Spleen (tissue), 7 donors: ENCODE results near the gene UBE2N.

ENCODE experiments used
- POLR2A ChIP-seq, 3 donors: fragments of 450-650 bp; IDR thresholded peaks; one replicate each; pipeline ENCODE4 v1.5.1; 2017; ENCODE audit warnings: antibody characterized with exemption in 3 of 3, mild to moderate bottlenecking in 1 of 3
- TF ChIP-seq, protein P1 (sequence below), 11 experiments: fragments of 200-600 bp in 7 of 11; fragments of 450-650 bp in 4 of 11; sonication (generic) in 4 of 11; IDR thresholded peaks in 8 of 11; conservative IDR thresholded peaks in 3 of 11; 1 replicate in 7 of 11; 2 replicates in 4 of 11; pipeline versions ENCODE4 v1.4.0 to v1.8.0; 2016 to 2021; ENCODE audit warnings: antibody characterized with exemption in 11 of 11, inconsistent platforms in 4 of 11, mild to moderate bottlenecking in 1 of 11
- donor health status: DM: no; HTN: no; CAD: no; lungs with moderate emphysema.
- donor health status: DM: no; HTN: no; CAD: no.
- donor health status: DM: no; HTN: no; CAD: no.

DNA sequence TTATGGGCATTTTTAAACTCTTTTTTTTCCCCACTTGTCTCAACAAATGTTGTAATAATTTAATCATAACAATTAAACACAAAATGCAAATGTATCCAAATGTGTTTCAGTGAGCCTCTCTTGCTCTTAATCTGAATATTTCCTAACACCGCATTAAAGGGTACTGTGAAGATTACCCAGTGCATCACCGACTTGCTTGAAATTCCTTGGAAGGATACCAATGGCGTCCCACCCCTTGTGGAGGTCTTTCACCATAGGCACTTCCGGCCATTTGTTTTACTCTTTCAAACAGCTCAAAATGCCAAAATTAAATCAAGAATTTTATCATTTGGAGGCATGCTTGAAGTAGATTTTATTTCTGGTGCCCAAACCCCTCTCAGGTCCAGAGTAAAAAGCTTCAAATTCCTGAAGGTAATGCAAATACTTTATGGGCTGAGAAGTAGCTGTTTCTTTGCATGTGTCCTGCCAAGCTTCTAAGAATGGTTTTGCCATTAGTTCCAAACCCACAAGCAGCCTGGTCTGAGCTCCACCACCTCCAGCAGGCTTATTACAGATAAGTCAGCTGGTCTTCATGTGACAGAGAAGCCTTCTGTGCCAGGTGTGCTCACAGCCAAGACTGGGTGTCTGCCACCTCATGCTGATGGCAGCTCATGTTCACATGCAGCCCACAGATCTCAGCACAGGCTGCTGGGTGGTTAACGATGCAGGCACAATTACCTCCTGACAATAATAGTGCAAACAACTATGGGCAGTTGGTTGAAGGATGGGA lies 80.4 kb downstream of the UBE2N start:
- TF ChIP-seq POLR2A (IDR thresholded peaks at IDR 0.05) = no peak
- TF ChIP-seq, protein P1, sequence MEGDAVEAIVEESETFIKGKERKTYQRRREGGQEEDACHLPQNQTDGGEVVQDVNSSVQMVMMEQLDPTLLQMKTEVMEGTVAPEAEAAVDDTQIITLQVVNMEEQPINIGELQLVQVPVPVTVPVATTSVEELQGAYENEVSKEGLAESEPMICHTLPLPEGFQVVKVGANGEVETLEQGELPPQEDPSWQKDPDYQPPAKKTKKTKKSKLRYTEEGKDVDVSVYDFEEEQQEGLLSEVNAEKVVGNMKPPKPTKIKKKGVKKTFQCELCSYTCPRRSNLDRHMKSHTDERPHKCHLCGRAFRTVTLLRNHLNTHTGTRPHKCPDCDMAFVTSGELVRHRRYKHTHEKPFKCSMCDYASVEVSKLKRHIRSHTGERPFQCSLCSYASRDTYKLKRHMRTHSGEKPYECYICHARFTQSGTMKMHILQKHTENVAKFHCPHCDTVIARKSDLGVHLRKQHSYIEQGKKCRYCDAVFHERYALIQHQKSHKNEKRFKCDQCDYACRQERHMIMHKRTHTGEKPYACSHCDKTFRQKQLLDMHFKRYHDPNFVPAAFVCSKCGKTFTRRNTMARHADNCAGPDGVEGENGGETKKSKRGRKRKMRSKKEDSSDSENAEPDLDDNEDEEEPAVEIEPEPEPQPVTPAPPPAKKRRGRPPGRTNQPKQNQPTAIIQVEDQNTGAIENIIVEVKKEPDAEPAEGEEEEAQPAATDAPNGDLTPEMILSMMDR (IDR thresholded peaks at IDR 0.05 in 8 of 11, conservative IDR thresholded peaks at IDR 0.05 in 3 of 11) = no peak
